Stimulated activated CD8-positive, alpha-beta memory T cell treated with anti-CD3 and anti-CD28 coated beads, Interleukin-7, amount 100 ng/mL, for 48 hours (primary cell): ENCODE data around the gene POLK.

Source experiments
- DNase-seq, 2 donors: peaks; one replicate each; pipeline ENCODE4 v3.0.0-alpha.2; 2020; ENCODE audit warnings: low read depth in 1 of 2; ENCODE audit errors: extremely low read depth in 1 of 2

POLK gene

DNA sequence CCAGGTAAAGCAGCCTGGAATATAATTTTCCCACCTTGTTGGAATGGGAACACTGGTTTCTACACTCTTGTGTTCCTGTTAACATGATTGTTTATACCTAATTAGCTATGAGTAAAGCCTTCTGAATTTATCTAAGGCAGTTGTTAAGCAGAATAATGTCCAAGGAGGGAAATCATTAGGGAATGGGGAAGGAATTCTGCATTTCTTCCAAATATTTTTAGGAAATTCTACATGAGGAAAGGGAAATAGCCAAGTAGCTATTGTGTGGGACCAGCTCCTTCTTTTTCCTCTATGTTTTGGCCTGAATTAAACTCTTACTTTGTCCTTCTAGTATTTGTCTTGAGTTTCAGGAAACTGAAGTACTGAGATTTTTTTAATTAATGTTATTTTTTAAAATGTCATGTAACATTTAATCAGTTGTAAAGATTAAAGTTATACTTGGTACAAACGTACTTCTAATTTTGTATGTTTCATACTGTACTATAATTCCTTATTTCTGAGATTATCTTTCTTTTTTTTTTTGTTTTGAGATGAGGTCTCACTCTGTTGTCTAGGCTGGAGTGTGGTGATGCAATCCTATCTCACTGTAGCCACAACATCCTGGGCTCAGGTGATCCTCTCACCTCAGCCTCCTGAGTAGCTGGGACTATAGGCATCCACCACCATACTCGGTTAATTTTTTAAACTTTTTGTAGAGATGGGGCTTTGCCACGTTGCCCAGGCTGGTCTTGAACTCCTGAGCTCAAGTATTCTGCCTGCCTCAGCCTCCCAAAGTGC lies 128.0 kb downstream of the POLK start:
- DNase-seq = no peak

GRCh38 chr5:75640395-75640794 lies 128.7 kb downstream of the POLK start:
- no peak for DNase-seq

DNA sequence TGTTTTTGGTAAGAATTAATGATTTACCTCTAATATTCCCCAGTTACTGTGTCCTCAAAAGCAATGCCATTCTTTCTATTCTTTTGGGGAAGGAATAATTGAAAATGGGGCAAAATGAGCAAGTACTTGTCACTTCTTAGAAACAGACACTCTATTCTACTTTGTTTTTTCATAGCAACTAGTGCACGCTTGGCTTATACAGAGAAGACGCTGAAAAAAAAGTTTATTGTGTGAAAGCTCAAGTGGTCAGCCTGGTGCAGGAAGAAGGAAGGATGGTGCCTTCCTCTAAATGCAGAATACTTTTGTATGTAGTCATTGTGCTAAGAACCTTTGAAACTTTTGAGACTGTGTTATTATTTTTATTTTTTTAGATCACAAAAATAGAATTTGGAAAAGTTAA lies 129.1 kb downstream of the POLK start:
- DNase-seq = no peak

- DNase-seq = no peak
Observed at GRCh38 chr5:75648712-75649111, 137.0 kb downstream of the POLK start.
